NCI-H1436 (cell line): ENCODE results near the gene NPIPB5.
"Not testable (repeated sequence)": the region's sequence is repeated elsewhere in the genome, so short reads cannot be mapped to it uniquely, and the experiment has no call there.

Source experiments
- DNase-seq: peaks from one replicate; lab custom pipeline; 2025; lab: John Stamatoyannopoulos, UW

The NPIPB5 gene

DNA sequence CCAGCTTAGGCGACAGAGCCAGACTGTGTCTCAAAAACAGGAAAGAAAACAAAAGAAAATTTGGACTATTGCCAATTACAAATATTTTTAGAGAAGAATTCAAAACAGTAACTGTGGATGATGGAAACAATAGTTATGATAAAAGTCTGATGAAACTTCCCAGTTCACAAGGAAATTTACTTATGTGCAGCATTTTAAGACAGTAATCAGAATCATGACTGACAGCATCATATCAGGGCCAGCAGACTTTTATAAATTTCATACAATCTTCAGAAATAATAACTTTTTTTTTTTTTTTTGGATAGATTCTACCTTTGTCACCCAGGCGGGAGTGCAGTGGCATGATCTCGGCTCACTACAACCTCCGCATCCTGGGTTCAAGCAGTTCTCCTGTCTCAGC, at the start of gene NPIPB5:
NPIPB5 (plus strand) TSS at position 301 of the 400 bp plus-strand sequence. CDS start 2,911 bp downstream, outside the sequence.
- not testable (repeated sequence) for DNase-seq

DNA sequence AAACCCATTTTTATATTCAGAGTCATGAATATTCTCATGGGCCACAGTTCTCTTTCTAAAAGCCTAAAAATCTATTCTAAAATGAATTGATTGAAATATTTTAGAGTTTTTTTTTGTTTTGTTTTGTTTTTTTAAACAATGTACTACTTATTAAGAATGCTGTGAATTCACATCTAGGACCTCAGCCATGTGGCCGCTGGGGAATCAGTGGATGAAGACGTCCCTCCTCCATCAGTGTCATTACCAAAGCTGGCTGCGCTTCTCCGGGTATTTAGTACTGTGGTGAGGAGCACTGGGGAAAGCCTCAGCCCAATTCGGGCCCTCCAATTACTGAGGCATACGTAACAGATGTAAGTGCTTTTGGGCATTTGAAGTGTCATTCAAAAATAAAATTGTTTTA, 41.8 kb upstream of the NPIPB5 start:
- DNase-seq, result not testable (repeated sequence)

DNA sequence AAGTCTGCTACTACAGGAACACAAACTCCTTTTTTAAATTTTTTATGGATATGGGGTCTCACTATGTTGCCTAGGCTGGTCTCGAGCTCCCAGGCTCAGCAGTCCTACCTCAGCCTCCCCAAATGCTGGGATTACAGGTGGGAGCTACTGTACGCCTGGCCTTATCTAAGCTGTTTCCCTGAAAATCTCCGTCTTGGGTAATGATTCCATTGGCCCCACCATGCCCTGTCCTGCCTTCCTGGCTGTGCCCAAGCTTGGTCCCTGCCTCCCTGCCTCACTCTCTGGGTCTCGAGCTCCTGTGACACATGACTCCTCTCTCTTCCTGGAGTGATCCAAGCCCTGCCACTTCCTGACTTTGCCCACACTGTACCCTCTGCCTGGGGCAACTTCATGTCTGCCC, 27.3 kb downstream of the NPIPB5 start:
- not testable (repeated sequence) for DNase-seq

DNA sequence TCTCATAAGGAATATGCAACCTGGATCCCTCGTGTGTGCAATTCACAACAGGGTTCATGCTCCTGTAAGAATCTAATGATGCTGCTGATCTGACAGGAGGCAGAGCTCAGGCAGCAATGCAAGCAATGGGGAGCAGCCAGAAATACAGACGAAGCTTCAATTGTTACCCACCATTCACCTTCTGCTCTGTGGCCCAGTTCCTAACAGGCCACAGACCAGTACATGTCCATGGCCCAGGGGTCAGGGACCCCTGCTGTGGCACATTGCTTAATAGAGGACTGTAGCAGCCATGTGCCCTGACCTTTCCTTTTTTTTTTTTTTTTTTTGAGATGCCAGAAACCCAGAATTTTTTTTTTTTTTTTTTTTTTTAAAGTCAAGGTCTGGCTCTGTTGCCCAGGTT, 34.1 kb downstream of the NPIPB5 start:
- DNase-seq, result not testable (repeated sequence)

DNA sequence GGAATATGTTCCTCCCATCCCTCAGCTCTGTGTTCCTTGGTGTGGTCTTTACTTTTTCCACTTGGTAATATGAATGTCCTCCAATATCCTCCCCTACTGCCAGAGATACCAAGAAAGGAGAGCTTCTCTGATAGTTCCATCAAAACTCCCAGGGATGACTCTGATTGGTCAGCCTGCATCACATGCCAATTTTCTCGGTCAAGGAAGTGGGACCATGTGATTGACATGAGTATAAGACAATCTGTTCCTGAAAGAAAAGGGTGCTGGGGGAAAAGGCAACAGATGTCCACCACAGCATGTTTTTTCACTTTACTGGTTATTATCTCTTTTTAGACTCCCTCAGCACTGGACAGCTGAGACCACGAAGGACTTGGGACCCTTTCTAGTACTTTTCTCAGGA, 35.9 kb downstream of the NPIPB5 start:
- DNase-seq, result not testable (repeated sequence)

DNA sequence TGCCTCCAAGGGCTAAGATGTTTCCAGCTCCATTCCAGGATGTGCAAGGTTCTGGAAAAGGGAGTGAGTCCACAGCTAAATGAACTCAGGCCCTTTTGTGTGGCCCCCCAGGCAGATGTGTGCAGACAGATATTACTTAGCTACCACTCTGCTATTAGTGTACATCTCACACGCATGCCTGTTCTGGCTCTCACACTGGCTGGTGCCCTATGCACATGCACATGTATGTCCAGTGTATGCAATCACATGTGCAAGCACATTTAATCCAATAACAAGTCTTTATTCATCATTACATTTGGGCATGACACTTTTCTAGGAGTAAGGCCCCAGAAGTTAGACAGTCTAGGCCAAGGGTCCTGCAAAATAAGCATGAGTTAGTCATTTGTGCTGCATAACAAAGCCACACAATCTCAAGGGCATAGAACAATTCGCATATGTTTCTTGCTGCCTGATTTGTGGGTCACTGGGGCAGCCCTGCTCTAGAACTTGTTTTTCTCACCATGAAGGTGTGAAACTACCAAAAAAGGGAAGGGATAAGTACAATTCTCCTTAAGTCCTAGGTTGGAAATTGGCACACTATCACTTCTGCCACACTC, 36.6 kb downstream of the NPIPB5 start:
- DNase-seq, result not testable (repeated sequence)

DNA sequence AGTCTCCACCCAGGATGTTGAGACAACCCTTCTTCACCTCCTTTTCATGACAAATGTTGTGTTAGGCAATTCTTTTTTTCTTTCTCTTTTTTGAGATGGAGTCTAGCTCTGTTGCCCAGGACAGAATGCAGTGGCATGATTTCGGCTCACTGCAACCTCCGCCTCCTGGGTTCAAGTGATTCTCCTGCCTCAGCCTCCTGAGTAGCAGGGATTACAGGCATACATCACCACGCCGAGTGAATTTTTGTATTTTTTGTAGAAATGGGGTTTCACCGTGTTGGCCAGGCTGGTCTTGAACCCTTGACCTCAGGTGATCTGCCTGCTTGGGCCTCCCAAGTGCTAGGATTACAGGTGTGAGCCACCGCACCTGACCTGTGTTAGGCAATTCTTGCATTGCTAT, 39.2 kb downstream of the NPIPB5 start:
- DNase-seq, result not testable (repeated sequence)

DNA sequence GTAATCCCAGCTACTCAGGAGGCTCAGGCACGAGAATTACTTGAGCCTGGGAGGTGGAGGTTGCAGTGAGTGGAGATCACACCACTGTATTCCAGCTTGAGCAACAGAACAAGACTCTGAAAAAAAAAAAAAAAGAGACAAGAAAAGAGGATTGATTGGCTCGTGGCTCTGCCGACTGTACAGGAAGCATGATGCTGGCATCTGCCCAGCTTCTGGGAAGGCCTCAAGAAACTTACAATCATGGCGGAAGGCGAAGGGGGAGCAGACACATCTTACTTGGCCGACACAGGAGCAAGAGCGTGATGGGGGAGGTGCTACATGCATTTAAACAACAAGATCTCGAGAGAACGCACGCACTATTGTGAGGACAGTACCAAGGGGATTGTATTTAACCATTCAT, 40.5 kb downstream of the NPIPB5 start:
- not testable (repeated sequence) for DNase-seq

DNA sequence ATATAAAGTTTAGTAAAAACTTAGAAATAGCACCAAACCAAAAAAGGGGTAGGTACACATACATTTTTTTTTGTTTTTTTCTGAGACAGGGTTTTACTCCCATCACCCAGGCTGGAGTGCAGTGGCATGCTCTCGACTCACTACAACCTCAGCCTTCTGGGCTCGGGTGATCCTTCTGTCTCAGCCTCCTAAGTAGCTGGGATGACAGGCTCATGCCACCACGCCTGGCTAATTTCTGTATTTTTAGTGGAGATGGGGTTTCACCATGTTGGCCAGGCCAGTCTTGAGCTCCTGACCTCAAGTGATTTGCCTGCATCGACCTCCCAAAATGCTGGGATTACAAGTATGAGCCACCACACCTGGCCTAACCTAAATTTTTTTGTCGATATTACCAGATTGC, 41.0 kb downstream of the NPIPB5 start:
- not testable (repeated sequence) for DNase-seq

DNA sequence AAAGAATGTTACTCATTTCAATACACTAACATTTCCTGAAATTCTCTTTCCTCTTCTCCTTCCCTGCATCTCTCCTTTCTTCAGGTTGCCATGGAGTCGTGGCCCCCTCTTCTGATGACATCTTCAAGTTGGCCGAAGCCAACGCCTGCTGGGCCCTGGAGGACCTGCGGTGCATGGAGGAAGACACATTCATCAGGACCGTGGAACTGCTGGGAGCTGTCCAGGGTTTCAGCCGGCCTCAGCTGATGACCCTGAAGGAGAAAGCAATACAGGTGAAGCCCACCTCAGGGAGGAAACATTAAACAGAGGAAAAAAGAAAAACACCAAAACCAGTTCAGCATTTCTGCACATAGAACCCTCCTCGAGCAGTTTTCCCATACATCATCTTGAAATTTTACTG, 46.1 kb downstream of the NPIPB5 start:
- DNase-seq, result not testable (repeated sequence)
